SU-DHL-6 (cell line): ENCODE measurements around the gene CATSPERD.

Experiments used
- H2AFZ ChIP-seq: fragments of 200-600 bp; sonication (generic); 2 replicates; pipeline ENCODE4 v1.6.1; 2014; ENCODE audit warnings: low read depth, mild to moderate bottlenecking, moderate library complexity, mixed read lengths, antibody characterized with exemption, low read length; ENCODE audit not compliant: severe bottlenecking
- H3F3A ChIP-seq: fragments of 200-600 bp; shearing (Covaris generic); 2 replicates; pipeline ENCODE4 v1.6.0; 2016; ENCODE audit warnings: antibody characterized with exemption, mild to moderate bottlenecking; ENCODE audit not compliant: insufficient read depth
- H3K27ac ChIP-seq: fragments of 200-600 bp; sonication (generic); 2 replicates; pipeline ENCODE4 v1.5.1; 2016; ENCODE audit warnings: low read depth, mild to moderate bottlenecking, low read length, moderate library complexity, mixed read lengths
- H3K27me3 ChIP-seq: fragments of 200-600 bp; sonication (generic), shearing (Covaris generic); 2 replicates; pipeline ENCODE4 v1.6.0; 2014; ENCODE audit warnings: mild to moderate bottlenecking, low read length
- H3K36me3 ChIP-seq: fragments of 200-600 bp; sonication (generic); 2 replicates; pipeline ENCODE4 v1.6.1; 2014; ENCODE audit warnings: mild to moderate bottlenecking, low read length, mixed read lengths
- H3K4me2 ChIP-seq: fragments of 300-600, 200-600 bp; shearing (Covaris generic), sonication (generic); 2 replicates; pipeline ENCODE4 v1.6.0; 2014; ENCODE audit warnings: low read length, low read depth, mild to moderate bottlenecking; ENCODE audit not compliant: poor library complexity, severe bottlenecking
- H3K4me3 ChIP-seq: fragments of 200-600 bp; sonication (generic); 2 replicates; pipeline ENCODE4 v1.5.1; 2014; ENCODE audit warnings: antibody characterized with exemption, low read length, mild to moderate bottlenecking, mixed read lengths; ENCODE audit not compliant: insufficient read depth, poor library complexity, severe bottlenecking
- H3K79me2 ChIP-seq: fragments of 200-600 bp; sonication (generic); 2 replicates; pipeline ENCODE4 v1.6.1; 2014; ENCODE audit warnings: mild to moderate bottlenecking, low read length, moderate library complexity; ENCODE audit not compliant: insufficient read depth
- H3K9ac ChIP-seq: fragments of 200-600 bp; sonication (generic); 2 replicates; pipeline ENCODE4 v1.7.0; 2014; ENCODE audit warnings: mild to moderate bottlenecking, low read length
- H3K9me2 ChIP-seq: fragments of 200-600 bp; sonication (generic); replicated peaks from 2 replicates; pipeline ENCODE4 v1.6.1; 2014; ENCODE audit warnings: low read length; ENCODE audit not compliant: insufficient read depth
- H3K9me3 ChIP-seq: fragments of 200-600 bp; sonication (generic); 2 replicates; pipeline ENCODE4 v1.6.1; 2014; ENCODE audit warnings: low read length, mixed read lengths; ENCODE audit not compliant: insufficient read depth
- H4K20me1 ChIP-seq: fragments of 200-600 bp; sonication (generic); 2 replicates; pipeline ENCODE4 v1.6.1; 2014; ENCODE audit warnings: low read depth, mild to moderate bottlenecking, antibody characterized with exemption, low read length, moderate library complexity, mixed read lengths
- CTCF ChIP-seq: fragments of 200-600 bp; sonication (generic); IDR thresholded peaks from one replicate; pipeline ENCODE4 v1.5.1; 2017; ENCODE audit warnings: antibody characterized with exemption, mild to moderate bottlenecking, low read length, moderate library complexity; ENCODE audit not compliant: insufficient read depth, poor library complexity, severe bottlenecking
- EZH2phosphoT487 ChIP-seq: fragments of 200-600 bp; sonication (generic), shearing (Covaris generic); conservative IDR thresholded peaks from 2 replicates; pipeline ENCODE4 v1.6.1; 2018; ENCODE audit warnings: mild to moderate bottlenecking, antibody characterized with exemption, low read length, moderate library complexity, mixed read lengths

CATSPERD gene

GRCh38 chr19:5814852-5815246 lies 94.4 kb downstream of the CATSPERD start:
- H3K9me2 ChIP-seq = no peaks in the 10 kb centered on the region
- H3F3A ChIP-seq = no peaks in the 10 kb centered on the region
- no peak overlapping the region for H3K9ac ChIP-seq
- no peaks in the 10 kb centered on the region for H3K9me3 ChIP-seq
- H3K27ac ChIP-seq = no peak overlapping the region
- no peaks in the 10 kb centered on the region for H3K36me3 ChIP-seq
- TF ChIP-seq CTCF = no peak
- no peak for TF ChIP-seq EZH2phosphoT487
- no peaks in the 10 kb centered on the region for H4K20me1 ChIP-seq
- H3K79me2 ChIP-seq = no peaks in the 10 kb centered on the region
- H2AFZ ChIP-seq = no peak overlapping the region
- H3K27me3 ChIP-seq = no peaks in the 10 kb centered on the region
- H3K4me2 ChIP-seq = no peak overlapping the region
- H3K4me3 ChIP-seq = no peak overlapping the region

- H3K4me3 ChIP-seq = no peak overlapping the region
- no peaks in the 10 kb centered on the region for H3F3A ChIP-seq
- no peak overlapping the region for H3K9ac ChIP-seq
- TF ChIP-seq CTCF (no peak), EZH2phosphoT487 (no peak)
- H3K36me3 ChIP-seq = no peaks in the 10 kb centered on the region
- no peaks in the 10 kb centered on the region for H3K9me3 ChIP-seq
- H4K20me1 ChIP-seq = no peaks in the 10 kb centered on the region
- no peaks in the 10 kb centered on the region for H3K27me3 ChIP-seq
- no peak overlapping the region for H3K4me2 ChIP-seq
- no peak overlapping the region for H2AFZ ChIP-seq
- no peaks in the 10 kb centered on the region for H3K79me2 ChIP-seq
- no peaks in the 10 kb centered on the region for H3K9me2 ChIP-seq
- no peak overlapping the region for H3K27ac ChIP-seq
Observed at GRCh38 chr19:5817218-5817617, 96.8 kb downstream of the CATSPERD start.

- TF ChIP-seq CTCF = no peak
- Histone ChIP-seq H3F3A (no peaks in the 10 kb centered on the region), H3K9me3 (no peaks in the 10 kb centered on the region), H2AFZ (no peak overlapping the region), H3K4me3 (no peak overlapping the region), H3K27me3 (no peaks in the 10 kb centered on the region), H3K9ac (no peak overlapping the region), H3K4me2 (no peak overlapping the region), H3K9me2 (no peaks in the 10 kb centered on the region), H3K36me3 (no peaks in the 10 kb centered on the region), H3K27ac (no peak overlapping the region), H3K79me2 (no peaks in the 10 kb centered on the region), H4K20me1 (no peaks in the 10 kb centered on the region)
Observed at GRCh38 chr19:5818594-5818993, 98.2 kb downstream of the CATSPERD start.

GRCh38 chr19:5820785-5821184 lies 100.3 kb downstream of the CATSPERD start:
- Histone ChIP-seq H3K27ac (no peak overlapping the region), H3K27me3 (no peaks in the 10 kb centered on the region), H3K4me3 (no peak overlapping the region), H2AFZ (no peak overlapping the region), H4K20me1 (no peaks in the 10 kb centered on the region), H3K4me2 (no peak overlapping the region), H3K9ac (no peak overlapping the region), H3F3A (no peaks in the 10 kb centered on the region), H3K9me2 (no peaks in the 10 kb centered on the region), H3K9me3 (no peaks in the 10 kb centered on the region), H3K79me2 (no peaks in the 10 kb centered on the region), H3K36me3 (no peaks in the 10 kb centered on the region)
- TF ChIP-seq EZH2phosphoT487 = no peak
- TF ChIP-seq CTCF = no peak
